Measurements from ENCODE around the gene HIVEP1. TPM values are rescaled to one million over a fixed set of nuclear protein-coding genes. Genes with fewer than 3 reads are reported as not detected.

Gene HIVEP1
- total RNA-seq, 2 donors from 2014 or later, result 33.6 to 35.1 TPM

- no peak overlapping the region for H3K27ac ChIP-seq (ENCODE audit: low read depth, low read length)
- no peaks in the 10 kb centered on the region for H3K36me3 ChIP-seq (ENCODE audit: control insufficient read depth, insufficient read depth, low read length)
- Mint-ChIP-seq H3K4me3 (no peak overlapping the region), H3K27me3 (ENCODE audit: insufficient read depth) (no peaks in the 10 kb centered on the region), H3K9me3 (no peaks in the 10 kb centered on the region), H3K36me3 (ENCODE audit: low read depth) (no peaks in the 10 kb centered on the region), H3K4me1 (peaks cover 10% of the 10 kb centered on the region), H3K27ac (peak overlapping the region; percentile 79)
- H3K27me3 ChIP-seq (ENCODE audit: control insufficient read depth, insufficient read depth, low read length, poor library complexity, severe bottlenecking), result no peaks in the 10 kb centered on the region
- no peaks in the 10 kb centered on the region for H3K9me3 ChIP-seq (ENCODE audit: control insufficient read depth, low read length)
- no peak overlapping the region for H3K4me3 ChIP-seq (ENCODE audit: low read length)
- 31 to 49% methylated on average over 6 of the region's 6 CpGs for WGBS, 2 experiments (ENCODE audit: insufficient coverage in 1 of 2, insufficient read length in 1 of 2)
- H3K9ac ChIP-seq (ENCODE audit: extremely low read depth, low read length, poor library complexity, severe bottlenecking), result peak overlapping the region; percentile 57
- H3K4me1 ChIP-seq (ENCODE audit: control insufficient read depth, insufficient read depth, low read length), result no peaks in the 10 kb centered on the region
- peak; percentile 80 for DNase-seq
- no peak for TF ChIP-seq CTCF (conservative IDR thresholded peaks at IDR 0.05)
Measured at GRCh38 chr6:12203001-12203400, 190.9 kb downstream of the HIVEP1 start.

GRCh38 chr6:12208190-12208589, 196.1 kb downstream of the HIVEP1 start:
- no peaks in the 10 kb centered on the region for H3K27me3 ChIP-seq (ENCODE audit: control insufficient read depth, insufficient read depth, low read length, poor library complexity, severe bottlenecking)
- 96 to 97% methylated on average over 4 to 8 of the region's 8 CpGs for WGBS, 2 experiments (ENCODE audit: insufficient coverage in 1 of 2, insufficient read length in 1 of 2)
- no peak overlapping the region for H3K27ac ChIP-seq (ENCODE audit: low read depth, low read length)
- DNase-seq, result no peak
- H3K36me3 ChIP-seq (ENCODE audit: control insufficient read depth, insufficient read depth, low read length), result no peaks in the 10 kb centered on the region
- Mint-ChIP-seq H3K27ac (no peak overlapping the region), H3K4me1 (peaks cover 4% of the 10 kb centered on the region), H3K4me3 (no peak overlapping the region), H3K36me3 (ENCODE audit: low read depth) (no peaks in the 10 kb centered on the region), H3K9me3 (no peaks in the 10 kb centered on the region), H3K27me3 (ENCODE audit: insufficient read depth) (no peaks in the 10 kb centered on the region)
- no peaks in the 10 kb centered on the region for H3K9me3 ChIP-seq (ENCODE audit: control insufficient read depth, low read length)
- H3K9ac ChIP-seq (ENCODE audit: extremely low read depth, low read length, poor library complexity, severe bottlenecking), result no peak overlapping the region
- H3K4me3 ChIP-seq (ENCODE audit: low read length), result no peak overlapping the region
- H3K4me1 ChIP-seq (ENCODE audit: control insufficient read depth, insufficient read depth, low read length), result no peaks in the 10 kb centered on the region
- TF ChIP-seq CTCF (conservative IDR thresholded peaks at IDR 0.05), result no peak

GRCh38 chr6:12208673-12209072, 196.6 kb downstream of the HIVEP1 start:
- Mint-ChIP-seq H3K4me1 (peaks cover under 1% of the 10 kb centered on the region), H3K4me3 (no peak overlapping the region), H3K27ac (no peak overlapping the region), H3K9me3 (no peaks in the 10 kb centered on the region), H3K27me3 (ENCODE audit: insufficient read depth) (no peaks in the 10 kb centered on the region), H3K36me3 (ENCODE audit: low read depth) (no peaks in the 10 kb centered on the region)
- Histone ChIP-seq H3K36me3 (ENCODE audit: control insufficient read depth, insufficient read depth, low read length) (no peaks in the 10 kb centered on the region), H3K27ac (ENCODE audit: low read depth, low read length) (no peak overlapping the region), H3K4me3 (ENCODE audit: low read length) (no peak overlapping the region), H3K9ac (ENCODE audit: extremely low read depth, low read length, poor library complexity, severe bottlenecking) (no peak overlapping the region), H3K4me1 (ENCODE audit: control insufficient read depth, insufficient read depth, low read length) (no peaks in the 10 kb centered on the region), H3K27me3 (ENCODE audit: control insufficient read depth, insufficient read depth, low read length, poor library complexity, severe bottlenecking) (no peaks in the 10 kb centered on the region), H3K9me3 (ENCODE audit: control insufficient read depth, low read length) (no peaks in the 10 kb centered on the region)
- no peak for DNase-seq
- 89% methylated on average over 2 to 4 of the region's 4 CpGs for WGBS, 2 experiments (ENCODE audit: insufficient coverage in 1 of 2, insufficient read length in 1 of 2)
- TF ChIP-seq CTCF (conservative IDR thresholded peaks at IDR 0.05), result no peak

Other genes starting within 250 kb of the HIVEP1 start
- under 1 TPM; 0.20 to 0.29 TPM for gene ADTRP, start 233.5 kb upstream of the HIVEP1 start, total RNA-seq

Measured in endodermal cell (in vitro differentiated cells).